ENCODE measurements around the gene MTMR12. TPM values are rescaled to one million over a fixed set of nuclear protein-coding genes. Genes with fewer than 3 reads are reported as not detected.
A peak's percentile ranks its signal among the peaks of the same experiment; 100 is the strongest.
"Not testable (repeated sequence)": the region's sequence is repeated elsewhere in the genome, so short reads cannot be mapped to it uniquely, and the experiment has no call there.

The MTMR12 gene
- total RNA-seq, 1 donor, result 16.2 TPM

GRCh38 chr5:32241034-32241783 is 71.5 kb downstream of the MTMR12 start:
- no peak for DNase-seq (ENCODE audit: low read depth in 2 of 3, low spot score in 2 of 3)

- no peak for DNase-seq (ENCODE audit: low read depth in 2 of 3, low spot score in 2 of 3)
Observed at GRCh38 chr5:32239385-32239784, 73.4 kb downstream of the MTMR12 start.

- DNase-seq (ENCODE audit: low read depth in 2 of 3, low spot score in 2 of 3), result no peak
Observed at GRCh38 chr5:32233696-32234447, 78.9 kb downstream of the MTMR12 start.

GRCh38 chr5:32233220-32233695 is 79.5 kb downstream of the MTMR12 start:
- DNase-seq (ENCODE audit: low read depth in 2 of 3, low spot score in 2 of 3), result no peak

GRCh38 chr5:32232441-32233219 is 80.1 kb downstream of the MTMR12 start:
- DNase-seq (ENCODE audit: low read depth in 2 of 3, low spot score in 2 of 3), result peak; percentile 31 to 92 (median 86)

- DNase-seq (ENCODE audit: low read depth in 2 of 3, low spot score in 2 of 3), result peak in 1 of 3 donors; percentile 26
Observed at GRCh38 chr5:32231929-32232328, 80.8 kb downstream of the MTMR12 start.

GRCh38 chr5:32231241-32231640 is 81.5 kb downstream of the MTMR12 start:
- DNase-seq (ENCODE audit: low read depth in 2 of 3, low spot score in 2 of 3), result peak in 2 of 3 donors; percentile 42 to 66

GRCh38 chr5:32230356-32231099 is 82.2 kb downstream of the MTMR12 start:
- peak in 2 of 3 donors; percentile 84 to 94 for DNase-seq (ENCODE audit: low read depth in 2 of 3, low spot score in 2 of 3)

- DNase-seq (ENCODE audit: low read depth in 2 of 3, low spot score in 2 of 3), result no peak
Observed at GRCh38 chr5:32229586-32229985, 83.2 kb downstream of the MTMR12 start.

- DNase-seq (ENCODE audit: low read depth in 2 of 3, low spot score in 2 of 3), result no peak
Observed at GRCh38 chr5:32228816-32229215, 83.9 kb downstream of the MTMR12 start.

- no peak for DNase-seq (ENCODE audit: low read depth in 2 of 3, low spot score in 2 of 3)
Observed at GRCh38 chr5:32225445-32225844, 87.3 kb downstream of the MTMR12 start.

GRCh38 chr5:32223972-32224609 is 88.6 kb downstream of the MTMR12 start:
- DNase-seq (ENCODE audit: low read depth in 2 of 3, low spot score in 2 of 3), result no peak

- no peak for DNase-seq (ENCODE audit: low read depth in 2 of 3, low spot score in 2 of 3)
Observed at GRCh38 chr5:32222723-32223470, 89.8 kb downstream of the MTMR12 start.

GRCh38 chr5:32217886-32218396 is 94.8 kb downstream of the MTMR12 start:
- DNase-seq (ENCODE audit: low read depth in 2 of 3, low spot score in 2 of 3), result peak in 2 of 3 donors; percentile 48 to 73

GRCh38 chr5:32214344-32214743 is 98.4 kb downstream of the MTMR12 start:
- DNase-seq (ENCODE audit: low read depth in 2 of 3, low spot score in 2 of 3), result not testable (repeated sequence)

GRCh38 chr5:32210151-32210550 is 102.6 kb downstream of the MTMR12 start:
- DNase-seq (ENCODE audit: low read depth in 2 of 3, low spot score in 2 of 3), result no peak

GRCh38 chr5:32208837-32209236 is 103.9 kb downstream of the MTMR12 start:
- DNase-seq (ENCODE audit: low read depth in 2 of 3, low spot score in 2 of 3), result not testable (repeated sequence)

GRCh38 chr5:32207355-32207634 is 105.4 kb downstream of the MTMR12 start:
- no peak for DNase-seq (ENCODE audit: low read depth in 2 of 3, low spot score in 2 of 3)
